NB4 (cell line): ENCODE data around the gene VPS8.

ENCODE experiments used
- MAX ChIP-seq: IDR thresholded peaks from 2 replicates; pipeline ENCODE4 v1.6.1; 2011; ENCODE audit warnings: low read depth, low read length
- POLR2A ChIP-seq: IDR thresholded peaks from 2 replicates; pipeline ENCODE4 v1.6.1; 2011; ENCODE audit warnings: mild to moderate bottlenecking; ENCODE audit not compliant: insufficient read length; ENCODE audit errors: extremely low read depth
- TF ChIP-seq, protein P1 (sequence below): IDR thresholded peaks from one replicate; pipeline ENCODE4 v1.5.1; 2012; ENCODE audit warnings: low read depth, low read length

DNA sequence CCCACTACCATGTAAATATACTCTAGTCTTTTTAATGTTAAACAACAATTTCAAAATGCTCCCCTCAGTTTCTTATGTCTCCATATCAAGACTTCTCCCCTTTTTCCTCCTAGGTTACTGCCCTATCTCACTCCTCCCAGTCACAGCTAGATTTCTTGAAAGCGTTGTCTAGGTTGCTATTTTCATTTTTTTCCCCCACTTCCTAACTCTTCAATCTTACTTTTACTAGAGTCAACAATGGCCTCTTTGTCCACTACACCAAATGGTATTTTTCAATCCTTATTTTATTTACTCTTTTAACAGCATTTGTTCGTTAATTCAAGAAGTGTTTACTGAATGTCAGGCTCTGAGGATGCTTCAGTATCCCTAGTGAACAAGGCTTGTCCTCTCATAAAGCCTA is 84.4 kb downstream of the VPS8 start:
- TF ChIP-seq, protein P1, sequence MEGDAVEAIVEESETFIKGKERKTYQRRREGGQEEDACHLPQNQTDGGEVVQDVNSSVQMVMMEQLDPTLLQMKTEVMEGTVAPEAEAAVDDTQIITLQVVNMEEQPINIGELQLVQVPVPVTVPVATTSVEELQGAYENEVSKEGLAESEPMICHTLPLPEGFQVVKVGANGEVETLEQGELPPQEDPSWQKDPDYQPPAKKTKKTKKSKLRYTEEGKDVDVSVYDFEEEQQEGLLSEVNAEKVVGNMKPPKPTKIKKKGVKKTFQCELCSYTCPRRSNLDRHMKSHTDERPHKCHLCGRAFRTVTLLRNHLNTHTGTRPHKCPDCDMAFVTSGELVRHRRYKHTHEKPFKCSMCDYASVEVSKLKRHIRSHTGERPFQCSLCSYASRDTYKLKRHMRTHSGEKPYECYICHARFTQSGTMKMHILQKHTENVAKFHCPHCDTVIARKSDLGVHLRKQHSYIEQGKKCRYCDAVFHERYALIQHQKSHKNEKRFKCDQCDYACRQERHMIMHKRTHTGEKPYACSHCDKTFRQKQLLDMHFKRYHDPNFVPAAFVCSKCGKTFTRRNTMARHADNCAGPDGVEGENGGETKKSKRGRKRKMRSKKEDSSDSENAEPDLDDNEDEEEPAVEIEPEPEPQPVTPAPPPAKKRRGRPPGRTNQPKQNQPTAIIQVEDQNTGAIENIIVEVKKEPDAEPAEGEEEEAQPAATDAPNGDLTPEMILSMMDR = no peak
- TF ChIP-seq POLR2A (no peak), MAX (no peak)
